K562 (cell line): ENCODE data around the gene CD79A. TPM values are rescaled to one million over a fixed set of nuclear protein-coding genes. Genes with fewer than 3 reads are reported as not detected.

ENCODE experiments used
- BCLAF1 ChIP-seq, 2 experiments: fragments of 450-650 bp in 1 of 2; IDR thresholded peaks; 2 replicates each; pipeline ENCODE4 v1.6.1; 2011 to 2017; ENCODE audit warnings: low read depth in 2 of 2, antibody characterized with exemption in 1 of 2, borderline replicate concordance in 1 of 2, low read length in 1 of 2, mild to moderate bottlenecking in 1 of 2, mixed read lengths in 1 of 2; ENCODE audit not compliant: control insufficient read depth in 1 of 2
- CBFA2T3 ChIP-seq: fragments of 450-650 bp; IDR thresholded peaks from 2 replicates; pipeline ENCODE4 v1.6.1; 2017
- CREB3L1 ChIP-seq: fragments of 450-650 bp; IDR thresholded peaks from 2 replicates; pipeline ENCODE4 v1.6.1; 2014; ENCODE audit warnings: low read depth, mild to moderate bottlenecking, moderate library complexity, borderline replicate concordance
- CTCFL ChIP-seq: IDR thresholded peaks from 2 replicates; pipeline ENCODE4 v1.6.1; 2011; ENCODE audit warnings: borderline replicate concordance, low read depth, mild to moderate bottlenecking, moderate library complexity, low read length; ENCODE audit not compliant: insufficient read depth, poor library complexity, severe bottlenecking
- E2F1 ChIP-seq: sonication (generic); formaldehyde crosslinking; IDR thresholded peaks from 2 replicates; pipeline ENCODE4 v1.8.1; 2023; ENCODE audit warnings: mild to moderate bottlenecking, missing genetic modification reagents, moderate library complexity
- HDAC8 ChIP-seq: fragments of 450-650 bp; IDR thresholded peaks from 2 replicates; pipeline ENCODE4 v1.6.1; 2016; ENCODE audit warnings: mild to moderate bottlenecking, missing genetic modification characterization, moderate library complexity, missing compliant biosample characterization
- NBN ChIP-seq: fragments of 450-650 bp; IDR thresholded peaks from 2 replicates; pipeline ENCODE4 v1.6.1; 2016; ENCODE audit warnings: low read depth, mild to moderate bottlenecking
- NEUROD1 ChIP-seq: fragments of 150-350 bp; IDR thresholded peaks from 2 replicates; pipeline ENCODE4 v1.6.1; 2014; ENCODE audit warnings: borderline replicate concordance, low read length, low read depth; ENCODE audit not compliant: partially characterized antibody
- POLR2B ChIP-seq: fragments of 450-650 bp; IDR thresholded peaks from 2 replicates; pipeline ENCODE4 v1.6.1; 2018; ENCODE audit warnings: low read depth; ENCODE audit not compliant: partially characterized antibody
- SNIP1 ChIP-seq: fragments of 450-650 bp; IDR thresholded peaks from 2 replicates; pipeline ENCODE4 v1.7.1; 2017; ENCODE audit warnings: low read depth, mild to moderate bottlenecking
- TCF7 ChIP-seq: sonication (generic); IDR thresholded peaks from 2 replicates; pipeline ENCODE4 v1.6.1; 2016; ENCODE audit warnings: antibody characterized with exemption, borderline replicate concordance
- TEAD2 ChIP-seq: fragments of 450-650 bp; IDR thresholded peaks from 2 replicates; pipeline ENCODE4 v1.6.1; 2016; ENCODE audit warnings: missing genetic modification characterization, control low read depth, missing compliant biosample characterization
- ZBTB5 ChIP-seq: fragments of 450-650 bp; IDR thresholded peaks from 2 replicates; pipeline ENCODE4 v1.6.1; 2017; ENCODE audit warnings: antibody characterized with exemption
- ZNF23 ChIP-seq: fragments of 250-450 bp; sonication (Bioruptor Pico); IDR thresholded peaks from 2 replicates; pipeline ENCODE4 v1.4.0; 2020; ENCODE audit warnings: mild to moderate bottlenecking
- polyA plus RNA-seq, 8 experiments: library from polyadenylated mRNA; depleted of rRNA in 4 of 8; stranded (reverse) in 5 of 8; unstranded in 3 of 8; fragments of >200 nt; fragmentation: Nextera tagmentation in 2 of 8; fragmentation: Illumina TruSeq in 1 of 8; extraction: Ambion mirVana in 2 of 8; extraction: Trizol in 1 of 8; gene quantifications; 2 replicates each; pipeline versions ENCODE4 v1.2.1 to v1.2.3, GENCODE V29; 2011 to 2014; ENCODE audit warnings: inconsistent platforms in 1 of 8, missing spikeins in 1 of 8
- total RNA-seq, 7 experiments: library from RNA; depleted of rRNA in 6 of 7; stranded (reverse); fragments of >200 nt in 6 of 7; fragmentation: Illumina TruSeq in 2 of 7; extraction: Trizol in 2 of 7; gene quantifications; 2 replicates each; pipeline versions ENCODE4 v1.2.1 to v1.2.3, GENCODE V29; 2011 to 2021; ENCODE audit warnings: low replicate concordance in 1 of 7

Gene CD79A
- total and polyA plus RNA-seq, 9 of the 15 experiments (the other 6 are each of a cell fraction or from before 2014, with no cell fraction given), result 0.04 to 0.72 (median 0.17) TPM; not detected in 3

- TF ChIP-seq CTCFL, result no peak
- no peak for TF ChIP-seq TEAD2
- TF ChIP-seq HDAC8 (tag), result no peak
- TF ChIP-seq ZBTB5, result no peak
- no peak for TF ChIP-seq BCLAF1 (IDR thresholded peaks at IDR 0.05; ENCODE audit: borderline replicate concordance in 1 of 2, control insufficient read depth in 1 of 2, low read depth in 2 of 2, low read length in 1 of 2)
- no peak; the same call in 1 of the 2 replicates for TF ChIP-seq SNIP1
- TF ChIP-seq TCF7, result no peak
- TF ChIP-seq E2F1, result no peak
- TF ChIP-seq ZNF23 (CRISPR knock-in tag), result no peak
- TF ChIP-seq CREB3L1, result peak; percentile 47; the same call in 1 of the 2 replicates
- no peak for TF ChIP-seq CBFA2T3
- TF ChIP-seq POLR2B, result peak; percentile 65
- no peak for TF ChIP-seq NEUROD1
- peak; percentile 80 for TF ChIP-seq NBN
These were observed 51.9 kb downstream of the CD79A start (continued) for GRCh38 chr19:41928754-41929535.
